Caco-2 (cell line): ENCODE data around the gene ZNF333. TPM values are rescaled to one million over a fixed set of nuclear protein-coding genes. Genes with fewer than 3 reads are reported as not detected.

ENCODE experiments used
- BruUV-seq: library from RNA; stranded (reverse); fragments of 400-500 nt; replicated peaks from 2 replicates; lab custom pipeline; 2021; lab: Mats Ljungman, UMichigan
- CTCF ChIA-PET: fragments of 300-600 bp; sonication (Branson Sonifier 250); formaldehyde crosslinking; loops from one replicate; lab custom pipeline; 2022; ENCODE audit warnings: antibody characterized with exemption; lab: Charles Lee
- POLR2A ChIA-PET: fragments of 300-600 bp; sonication (Branson Sonifier 250); formaldehyde crosslinking; loops from one replicate; lab custom pipeline; 2022; ENCODE audit warnings: antibody characterized with exemption; lab: Charles Lee
- DNase-seq, 2 experiments: peaks; one replicate each; pipeline versions ENCODE4 v3.0.0 to v3.0.0-alpha.2; 2020 to 2022
- H3K27me3 ChIP-seq: replicated peaks from 2 replicates; pipeline ENCODE4 v1.6.0; 2011; ENCODE audit warnings: low read length; ENCODE audit not compliant: control insufficient read depth, insufficient read depth
- H3K36me3 ChIP-seq: 2 replicates; pipeline ENCODE4 v1.5.1; 2011; ENCODE audit warnings: low read length; ENCODE audit not compliant: control insufficient read depth, insufficient read depth
- H3K4me1 ChIP-seq: fragments of 250-450 bp; sonication (Bioruptor Pico); 2 replicates; pipeline ENCODE4 v1.5.1; 2020; ENCODE audit warnings: mild to moderate bottlenecking
- H3K4me3 ChIP-seq: 2 replicates; pipeline ENCODE4 v1.5.1; 2011; ENCODE audit warnings: low read depth, mild to moderate bottlenecking, control low read depth, low read length
- H3K9me3 ChIP-seq: fragments of 250-450 bp; sonication (Bioruptor Pico); 2 replicates; pipeline ENCODE4 v1.5.1; 2020; ENCODE audit warnings: mild to moderate bottlenecking, moderate library complexity
- H3K27ac Mint-ChIP-seq: one replicate; pipeline ENCODE4 v1.8.0; 2022; ENCODE audit warnings: mixed read lengths; ENCODE audit not compliant: unreplicated experiment
- H3K27me3 Mint-ChIP-seq: one replicate; pipeline ENCODE4 v1.8.0; 2022; ENCODE audit warnings: mixed read lengths; ENCODE audit not compliant: insufficient read depth, unreplicated experiment
- H3K36me3 Mint-ChIP-seq: one replicate; pipeline ENCODE4 v1.8.0; 2022; ENCODE audit warnings: mild to moderate bottlenecking, mixed read lengths; ENCODE audit not compliant: insufficient read depth, unreplicated experiment
- H3K4me1 Mint-ChIP-seq: one replicate; pipeline ENCODE4 v1.8.0; 2022; ENCODE audit warnings: low read depth, mixed read lengths; ENCODE audit not compliant: unreplicated experiment
- H3K4me3 Mint-ChIP-seq: one replicate; pipeline ENCODE4 v1.8.0; 2022; ENCODE audit warnings: mild to moderate bottlenecking, moderate library complexity, mixed read lengths; ENCODE audit not compliant: unreplicated experiment
- H3K9me3 Mint-ChIP-seq: one replicate; pipeline ENCODE4 v1.8.0; 2022; ENCODE audit warnings: mixed read lengths; ENCODE audit not compliant: unreplicated experiment
- intact Hi-C: fragments of 100-400 bp; cut with micrococcal nuclease; formaldehyde crosslinking; loops from one replicate; pipeline ENCODE4 v1.10.0; 2022; ENCODE audit not compliant: unreplicated experiment
- total RNA-seq: library from RNA; stranded (reverse); gene quantifications from 2 replicates; pipeline ENCODE4 v1.2.3, GENCODE V29; 2022
- TF ChIP-seq, protein P1 (sequence below), 2 experiments: fragments of 200-600 bp in 1 of 2; IDR thresholded peaks; 1 replicate in 1 of 2; 2 replicates in 1 of 2; pipeline versions ENCODE4 v1.5.1 to v1.8.0; 2011 to 2022; ENCODE audit warnings: antibody characterized with exemption in 1 of 2, control low read depth in 1 of 2, inconsistent platforms in 1 of 2, low read depth in 1 of 2, low read length in 1 of 2, mild to moderate bottlenecking in 1 of 2, moderate library complexity in 1 of 2; ENCODE audit not compliant: insufficient read depth in 1 of 2, severe bottlenecking in 1 of 2, unreplicated experiment in 1 of 2

The ZNF333 gene
- total RNA-seq, 1 experiment from 2014 or later: 5.3 TPM

DNA sequence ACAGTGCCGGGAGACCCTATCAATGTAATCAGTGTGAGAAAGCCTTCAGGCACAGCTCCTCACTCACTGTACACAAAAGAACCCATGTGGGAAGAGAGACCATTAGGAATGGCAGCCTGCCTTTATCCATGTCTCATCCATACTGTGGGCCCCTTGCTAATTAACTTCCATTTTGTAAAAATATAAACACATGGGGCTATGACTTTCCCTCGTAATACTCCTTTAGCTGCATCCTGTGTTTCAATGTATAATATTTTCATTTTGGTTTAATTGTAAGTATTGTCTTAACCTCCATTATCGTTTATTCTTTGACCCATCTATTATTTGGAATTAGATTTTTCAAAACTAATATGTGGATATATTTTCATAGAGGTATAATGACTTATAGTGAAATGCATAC lies 29.3 kb downstream of the ZNF333 start:
- H3K27me3 ChIP-seq: no peaks in the 10 kb centered on the region
- H3K9me3 Mint-ChIP-seq: peaks cover 41% of the 10 kb centered on the region
- H3K9me3 ChIP-seq: peaks cover 21% of the 10 kb centered on the region
- no peaks in the 10 kb centered on the region for H3K4me1 Mint-ChIP-seq
- TF ChIP-seq, protein P1, sequence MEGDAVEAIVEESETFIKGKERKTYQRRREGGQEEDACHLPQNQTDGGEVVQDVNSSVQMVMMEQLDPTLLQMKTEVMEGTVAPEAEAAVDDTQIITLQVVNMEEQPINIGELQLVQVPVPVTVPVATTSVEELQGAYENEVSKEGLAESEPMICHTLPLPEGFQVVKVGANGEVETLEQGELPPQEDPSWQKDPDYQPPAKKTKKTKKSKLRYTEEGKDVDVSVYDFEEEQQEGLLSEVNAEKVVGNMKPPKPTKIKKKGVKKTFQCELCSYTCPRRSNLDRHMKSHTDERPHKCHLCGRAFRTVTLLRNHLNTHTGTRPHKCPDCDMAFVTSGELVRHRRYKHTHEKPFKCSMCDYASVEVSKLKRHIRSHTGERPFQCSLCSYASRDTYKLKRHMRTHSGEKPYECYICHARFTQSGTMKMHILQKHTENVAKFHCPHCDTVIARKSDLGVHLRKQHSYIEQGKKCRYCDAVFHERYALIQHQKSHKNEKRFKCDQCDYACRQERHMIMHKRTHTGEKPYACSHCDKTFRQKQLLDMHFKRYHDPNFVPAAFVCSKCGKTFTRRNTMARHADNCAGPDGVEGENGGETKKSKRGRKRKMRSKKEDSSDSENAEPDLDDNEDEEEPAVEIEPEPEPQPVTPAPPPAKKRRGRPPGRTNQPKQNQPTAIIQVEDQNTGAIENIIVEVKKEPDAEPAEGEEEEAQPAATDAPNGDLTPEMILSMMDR (IDR thresholded peaks at IDR 0.05; ENCODE audit: insufficient read depth in 1 of 2, low read depth in 1 of 2, low read length in 1 of 2, severe bottlenecking in 1 of 2, unreplicated experiment in 1 of 2): no peak
- BruUV-seq: no TSS peak
- ChIA-PET CTCF (no interaction called here), POLR2A (no interaction called here)
- no peak overlapping the region for H3K27ac Mint-ChIP-seq
- H3K4me3 Mint-ChIP-seq: no peak overlapping the region
- H3K27me3 Mint-ChIP-seq: no peaks in the 10 kb centered on the region
- H3K4me1 ChIP-seq: no peaks in the 10 kb centered on the region
- no peak for DNase-seq
- H3K36me3 Mint-ChIP-seq: no peaks in the 10 kb centered on the region
- no peak overlapping the region for H3K4me3 ChIP-seq
- intact Hi-C loops: no loop called here
- H3K36me3 ChIP-seq: no peaks in the 10 kb centered on the region

DNA sequence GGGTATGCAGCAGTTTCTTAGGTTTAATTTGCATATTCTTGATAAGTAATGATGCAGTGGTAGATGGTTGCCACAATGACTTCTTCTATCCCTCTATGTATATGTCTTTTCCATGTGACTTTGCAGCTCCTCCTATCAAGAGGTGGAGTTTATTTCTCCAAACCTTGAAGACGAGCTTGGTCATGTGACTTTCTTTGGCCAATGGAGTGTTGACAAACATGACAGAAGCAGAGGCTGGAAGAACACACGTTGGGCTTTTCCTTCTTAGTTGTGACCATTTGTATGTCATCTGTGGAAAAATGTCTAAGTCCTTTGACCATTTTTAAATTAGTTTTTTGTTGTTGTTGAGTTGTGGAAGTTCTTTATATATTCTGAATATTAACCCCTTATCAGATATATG lies 32.3 kb downstream of the ZNF333 start:
- peaks cover 32% of the 10 kb centered on the region for H3K9me3 Mint-ChIP-seq
- intact Hi-C loops: no loop called here
- peaks cover 19% of the 10 kb centered on the region for H3K9me3 ChIP-seq

DNA sequence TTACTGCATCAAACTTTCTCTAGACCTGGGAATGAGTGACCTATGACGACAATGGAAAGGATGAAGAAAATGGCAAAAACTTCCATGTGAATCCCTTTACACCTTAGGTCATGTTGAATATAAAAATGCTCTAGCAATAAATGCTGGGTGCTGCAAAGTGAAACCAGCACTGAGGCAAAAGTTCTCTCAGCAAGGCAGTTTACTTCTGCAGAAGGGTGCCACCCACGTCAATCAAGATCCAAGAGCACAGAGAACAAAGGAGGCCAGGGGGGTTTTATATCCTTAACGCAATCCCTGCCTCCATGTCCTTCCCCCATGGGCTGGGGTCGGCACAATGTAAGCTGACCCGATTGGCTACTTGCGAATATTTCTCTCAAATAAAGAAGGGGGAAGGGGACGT lies 38.7 kb downstream of the ZNF333 start:
- no peaks in the 10 kb centered on the region for H3K36me3 Mint-ChIP-seq
- no TSS peak for BruUV-seq
- intact Hi-C loops: no loop called here
- H3K4me1 Mint-ChIP-seq: no peaks in the 10 kb centered on the region
- DNase-seq: no peak
- H3K27me3 Mint-ChIP-seq: peaks cover 19% of the 10 kb centered on the region
- H3K9me3 Mint-ChIP-seq: peaks cover 41% of the 10 kb centered on the region
- no peak overlapping the region for H3K4me3 Mint-ChIP-seq
- TF ChIP-seq, protein P1 (IDR thresholded peaks at IDR 0.05; ENCODE audit: insufficient read depth in 1 of 2, low read depth in 1 of 2, low read length in 1 of 2, severe bottlenecking in 1 of 2, unreplicated experiment in 1 of 2): no peak
- Histone ChIP-seq H3K4me1 (no peaks in the 10 kb centered on the region), H3K27me3 (no peaks in the 10 kb centered on the region), H3K4me3 (no peak overlapping the region), H3K9me3 (no peaks in the 10 kb centered on the region), H3K36me3 (no peaks in the 10 kb centered on the region)
- ChIA-PET POLR2A (no interaction called here), CTCF (no interaction called here)
- H3K27ac Mint-ChIP-seq: no peak overlapping the region

More for the DNA sequence above, 32.3 kb downstream of the ZNF333 start:
- Mint-ChIP-seq H3K27ac (no peak overlapping the region), H3K27me3 (peaks cover 6% of the 10 kb centered on the region), H3K4me1 (no peaks in the 10 kb centered on the region), H3K36me3 (no peaks in the 10 kb centered on the region), H3K4me3 (no peak overlapping the region)
- ChIA-PET POLR2A (no interaction called here), CTCF (no interaction called here)
- no TSS peak for BruUV-seq
- DNase-seq: no peak
- no peaks in the 10 kb centered on the region for H3K4me1 ChIP-seq
- no peaks in the 10 kb centered on the region for H3K27me3 ChIP-seq
- H3K36me3 ChIP-seq: no peaks in the 10 kb centered on the region
- TF ChIP-seq, protein P1 (IDR thresholded peaks at IDR 0.05; ENCODE audit: insufficient read depth in 1 of 2, low read depth in 1 of 2, low read length in 1 of 2, severe bottlenecking in 1 of 2, unreplicated experiment in 1 of 2): no peak
- no peak overlapping the region for H3K4me3 ChIP-seq
